SK-N-SH treated with all-trans-retinoic acid at 6 μM for 48 hours (cell line): ENCODE measurements around the gene GRID1.
"Not testable (repeated sequence)": the region's sequence is repeated elsewhere in the genome, so short reads cannot be mapped to it uniquely, and the experiment has no call there.

Experiments used
- ATAC-seq: fragments of 200-7000 bp; cut with Tn5 transposase; 3 replicates; pipeline ENCODE4 v1.9.1; 2020; ENCODE audit warnings: mild to moderate bottlenecking, moderate library complexity
- ARNTL ChIP-seq: fragments of 450-650 bp; formaldehyde crosslinking; IDR thresholded peaks from 2 replicates; pipeline ENCODE4 v1.5.0; 2020; ENCODE audit warnings: low read depth, mild to moderate bottlenecking, moderate library complexity, borderline replicate concordance
- CREB5 ChIP-seq: fragments of 250-450 bp; sonication (Bioruptor Pico); IDR thresholded peaks from 2 replicates; pipeline ENCODE4 v1.5.1; 2020; ENCODE audit warnings: low read depth, mild to moderate bottlenecking, moderate library complexity
- CSDC2 ChIP-seq: fragments of 250-450 bp; sonication (Bioruptor Pico); IDR thresholded peaks from 2 replicates; pipeline ENCODE4 v1.5.0; 2020; ENCODE audit warnings: mild to moderate bottlenecking, moderate library complexity
- CSRNP3 ChIP-seq: fragments of 250-450 bp; sonication (Bioruptor Pico); IDR thresholded peaks from 2 replicates; pipeline ENCODE4 v1.5.1; 2021; ENCODE audit warnings: mild to moderate bottlenecking, moderate library complexity
- ESRRG ChIP-seq: fragments of 250-450 bp; sonication (Bioruptor Pico); IDR thresholded peaks from 2 replicates; pipeline ENCODE4 v1.6.1; 2021; ENCODE audit warnings: mild to moderate bottlenecking
- GLIS3 ChIP-seq: fragments of 250-450 bp; sonication (Bioruptor Pico); IDR thresholded peaks from 2 replicates; pipeline ENCODE4 v1.5.0; 2020; ENCODE audit warnings: mild to moderate bottlenecking, moderate library complexity
- ISL1 ChIP-seq: fragments of 250-450 bp; sonication (Bioruptor Pico); IDR thresholded peaks from 2 replicates; pipeline ENCODE4 v2.1.2; 2022; ENCODE audit warnings: mild to moderate bottlenecking, moderate library complexity
- OSR1 ChIP-seq: fragments of 250-450 bp; sonication (Bioruptor Pico); IDR thresholded peaks from 2 replicates; pipeline ENCODE4 v1.8.0; 2022; ENCODE audit warnings: moderate library complexity, mild to moderate bottlenecking, inconsistent platforms
- POU6F1 ChIP-seq: fragments of 250-450 bp; sonication (Bioruptor Pico); IDR thresholded peaks from 2 replicates; pipeline ENCODE4 v1.8.0; 2021; ENCODE audit warnings: low read depth, mild to moderate bottlenecking, moderate library complexity, borderline replicate concordance
- PPARA ChIP-seq: fragments of 250-450 bp; sonication (Bioruptor Pico); IDR thresholded peaks from 2 replicates; pipeline ENCODE4 v1.5.0; 2020; ENCODE audit warnings: mild to moderate bottlenecking, borderline replicate concordance
- RARB ChIP-seq: fragments of 250-450 bp; sonication (Bioruptor Pico); IDR thresholded peaks from 2 replicates; pipeline ENCODE4 v1.8.0; 2021; ENCODE audit warnings: mild to moderate bottlenecking, moderate library complexity
- SNAI2 ChIP-seq: fragments of 250-450 bp; sonication (Bioruptor Pico); IDR thresholded peaks from 2 replicates; pipeline ENCODE4 v1.5.0; 2020; ENCODE audit warnings: mild to moderate bottlenecking, moderate library complexity
- TCF4 ChIP-seq: fragments of 250-450 bp; sonication (Bioruptor Pico); IDR thresholded peaks from 2 replicates; pipeline ENCODE4 v1.8.0; 2021; ENCODE audit warnings: mild to moderate bottlenecking, moderate library complexity, borderline replicate concordance
- TOX ChIP-seq: fragments of 250-450 bp; sonication (Bioruptor Pico); IDR thresholded peaks from 2 replicates; pipeline ENCODE4 v1.8.0; 2021; ENCODE audit warnings: mild to moderate bottlenecking, moderate library complexity, borderline replicate concordance
- ZC3H10 ChIP-seq: fragments of 250-450 bp; sonication (Bioruptor Pico); IDR thresholded peaks from 2 replicates; pipeline ENCODE4 v1.5.1; 2021; ENCODE audit warnings: mild to moderate bottlenecking, moderate library complexity
- ZFP3 ChIP-seq: fragments of 250-450 bp; sonication (Bioruptor Pico); IDR thresholded peaks from 2 replicates; pipeline ENCODE4 v1.5.0; 2020; ENCODE audit warnings: mild to moderate bottlenecking, moderate library complexity
- ZFP30 ChIP-seq: fragments of 450-650 bp; formaldehyde crosslinking; IDR thresholded peaks from 2 replicates; pipeline ENCODE4 v1.5.0; 2022; ENCODE audit warnings: mild to moderate bottlenecking, moderate library complexity
- ZNF565 ChIP-seq: fragments of 450-650 bp; formaldehyde crosslinking; conservative IDR thresholded peaks from 2 replicates; pipeline ENCODE4 v1.5.0; 2020; ENCODE audit warnings: low read depth, mild to moderate bottlenecking, moderate library complexity
- ZNF70 ChIP-seq: fragments of 450-650 bp; formaldehyde crosslinking; IDR thresholded peaks from 2 replicates; pipeline ENCODE4 v1.5.0; 2020; ENCODE audit warnings: mild to moderate bottlenecking, moderate library complexity
- ZNF8 ChIP-seq: fragments of 450-650 bp; formaldehyde crosslinking; IDR thresholded peaks from 2 replicates; pipeline ENCODE4 v1.5.0; 2020; ENCODE audit warnings: mild to moderate bottlenecking, moderate library complexity
- TF ChIP-seq, protein P1 (sequence below): fragments of 250-450 bp; sonication (Bioruptor Pico); IDR thresholded peaks from 2 replicates; pipeline ENCODE4 v1.5.0; 2020; ENCODE audit warnings: mild to moderate bottlenecking, moderate library complexity

The GRID1 gene

GRCh38 chr10:86176850-86177536 lies 189.6 kb downstream of the GRID1 start:
- TF ChIP-seq CREB5 (no peak), ZC3H10 (CRISPR knock-in tag) (no peak), TCF4 (CRISPR knock-in tag) (no peak), ESRRG (CRISPR knock-in tag) (no peak), ARNTL (CRISPR knock-in tag) (no peak), GLIS3 (CRISPR knock-in tag) (no peak), ZFP30 (CRISPR knock-in tag) (no peak), SNAI2 (CRISPR knock-in tag) (no peak), OSR1 (CRISPR knock-in tag) (no peak), RARB (CRISPR knock-in tag) (no peak), ZNF565 (no peak), ZNF8 (CRISPR knock-in tag) (no peak), CSDC2 (CRISPR knock-in tag) (no peak), PPARA (CRISPR knock-in tag) (no peak), POU6F1 (CRISPR knock-in tag) (no peak), TOX (no peak), CSRNP3 (no peak), ZFP3 (CRISPR knock-in tag) (no peak), ZNF70 (CRISPR knock-in tag) (no peak)
- TF ChIP-seq, protein P1, sequence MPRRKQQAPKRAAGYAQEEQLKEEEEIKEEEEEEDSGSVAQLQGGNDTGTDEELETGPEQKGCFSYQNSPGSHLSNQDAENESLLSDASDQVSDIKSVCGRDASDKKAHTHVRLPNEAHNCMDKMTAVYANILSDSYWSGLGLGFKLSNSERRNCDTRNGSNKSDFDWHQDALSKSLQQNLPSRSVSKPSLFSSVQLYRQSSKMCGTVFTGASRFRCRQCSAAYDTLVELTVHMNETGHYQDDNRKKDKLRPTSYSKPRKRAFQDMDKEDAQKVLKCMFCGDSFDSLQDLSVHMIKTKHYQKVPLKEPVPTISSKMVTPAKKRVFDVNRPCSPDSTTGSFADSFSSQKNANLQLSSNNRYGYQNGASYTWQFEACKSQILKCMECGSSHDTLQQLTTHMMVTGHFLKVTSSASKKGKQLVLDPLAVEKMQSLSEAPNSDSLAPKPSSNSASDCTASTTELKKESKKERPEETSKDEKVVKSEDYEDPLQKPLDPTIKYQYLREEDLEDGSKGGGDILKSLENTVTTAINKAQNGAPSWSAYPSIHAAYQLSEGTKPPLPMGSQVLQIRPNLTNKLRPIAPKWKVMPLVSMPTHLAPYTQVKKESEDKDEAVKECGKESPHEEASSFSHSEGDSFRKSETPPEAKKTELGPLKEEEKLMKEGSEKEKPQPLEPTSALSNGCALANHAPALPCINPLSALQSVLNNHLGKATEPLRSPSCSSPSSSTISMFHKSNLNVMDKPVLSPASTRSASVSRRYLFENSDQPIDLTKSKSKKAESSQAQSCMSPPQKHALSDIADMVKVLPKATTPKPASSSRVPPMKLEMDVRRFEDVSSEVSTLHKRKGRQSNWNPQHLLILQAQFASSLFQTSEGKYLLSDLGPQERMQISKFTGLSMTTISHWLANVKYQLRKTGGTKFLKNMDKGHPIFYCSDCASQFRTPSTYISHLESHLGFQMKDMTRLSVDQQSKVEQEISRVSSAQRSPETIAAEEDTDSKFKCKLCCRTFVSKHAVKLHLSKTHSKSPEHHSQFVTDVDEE (CRISPR knock-in tag), result no peak
- ATAC-seq, result no peak

DNA sequence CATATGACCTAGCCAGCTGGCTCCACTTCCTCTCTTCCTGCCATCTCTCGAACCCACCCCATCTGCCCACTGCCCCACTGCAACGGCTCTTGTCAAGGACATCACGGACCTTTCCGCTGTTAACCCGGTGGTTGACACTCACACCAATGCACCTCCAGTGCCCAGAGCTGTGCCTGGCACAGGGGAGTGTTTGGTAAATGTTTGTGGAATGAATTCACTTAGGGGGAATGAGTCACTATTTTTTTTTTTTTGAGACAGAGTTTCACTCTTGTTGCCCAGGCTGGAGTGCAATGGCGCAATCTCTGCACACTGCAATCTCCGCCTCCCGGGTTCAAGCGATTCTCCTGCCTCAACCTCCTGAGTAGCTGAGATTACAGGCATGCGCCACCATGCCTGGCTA lies 191.1 kb downstream of the GRID1 start:
- not testable (repeated sequence) for ATAC-seq

- no peak for ATAC-seq
- TF ChIP-seq SNAI2 (CRISPR knock-in tag) (no peak), GLIS3 (CRISPR knock-in tag) (no peak), PPARA (CRISPR knock-in tag) (no peak), CSDC2 (CRISPR knock-in tag) (no peak), ISL1 (no peak), POU6F1 (CRISPR knock-in tag) (no peak), CREB5 (no peak), ZC3H10 (CRISPR knock-in tag) (no peak), ARNTL (CRISPR knock-in tag) (no peak), ESRRG (CRISPR knock-in tag) (no peak), ZNF8 (CRISPR knock-in tag) (no peak), CSRNP3 (no peak), OSR1 (CRISPR knock-in tag) (no peak), RARB (CRISPR knock-in tag) (no peak), ZFP30 (CRISPR knock-in tag) (no peak)
- TF ChIP-seq, protein P1 (CRISPR knock-in tag), result no peak
These were observed 194.3 kb downstream of the GRID1 start for GRCh38 chr10:86172301-86172700.
